Islet of Langerhans (tissue), 1 donor: ENCODE measurements around the gene HS6ST2.

Experiments used
- FAIRE-seq: peaks from one replicate; lab custom pipeline; 2011; peaks lifted over from hg19 to GRCh38; lab: Jason Lieb, UNC

HS6ST2 gene

GRCh38 chrX:132673331-132673730 is 285.1 kb downstream of the HS6ST2 start:
- FAIRE-seq = no peak

GRCh38 chrX:132671229-132671641 is 287.2 kb downstream of the HS6ST2 start:
- no peak for FAIRE-seq

DNA sequence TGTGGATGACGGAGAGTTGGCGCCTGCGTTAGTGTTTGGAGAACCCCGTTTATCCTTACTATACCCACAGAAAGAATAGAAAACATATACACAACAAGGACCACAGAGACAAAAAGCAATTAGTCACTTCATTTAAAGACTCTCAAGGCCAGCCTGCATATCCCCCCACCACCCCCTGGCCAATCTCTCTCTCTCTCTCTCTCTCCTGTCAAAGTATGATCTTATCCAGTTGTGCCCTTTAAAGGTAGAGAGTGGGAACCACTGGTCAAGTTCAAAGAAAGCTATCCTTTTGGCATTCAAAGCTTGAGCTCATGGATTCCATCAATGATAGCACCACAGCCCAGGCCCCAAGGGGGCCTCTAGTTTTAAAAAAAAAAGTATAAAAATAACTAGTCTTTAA is 289.3 kb downstream of the HS6ST2 start:
- FAIRE-seq = no peak

- no peak for FAIRE-seq
These were observed 290.3 kb downstream of the HS6ST2 start for GRCh38 chrX:132668178-132668577.

DNA sequence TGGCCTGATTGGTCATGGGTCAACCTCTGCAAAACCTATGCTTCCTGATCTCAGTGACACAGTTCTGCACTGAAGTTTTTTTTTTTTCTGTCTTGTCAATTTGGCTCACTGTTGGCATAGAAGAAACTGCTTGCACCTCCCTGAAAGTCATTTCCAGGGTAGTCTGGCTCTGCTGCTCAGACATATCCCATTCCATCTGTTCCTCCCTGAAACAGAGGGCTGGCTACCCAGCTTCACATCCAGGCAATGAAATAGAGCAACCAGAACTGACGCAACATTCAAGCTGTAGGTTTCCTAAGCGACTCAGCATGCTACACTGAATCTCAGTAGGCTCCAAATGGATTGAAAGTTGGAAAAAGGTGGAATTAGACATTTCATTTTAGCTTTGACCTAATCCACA is 292.8 kb downstream of the HS6ST2 start:
- no peak for FAIRE-seq

GRCh38 chrX:132664273-132664672 is 294.2 kb downstream of the HS6ST2 start:
- no peak for FAIRE-seq

DNA sequence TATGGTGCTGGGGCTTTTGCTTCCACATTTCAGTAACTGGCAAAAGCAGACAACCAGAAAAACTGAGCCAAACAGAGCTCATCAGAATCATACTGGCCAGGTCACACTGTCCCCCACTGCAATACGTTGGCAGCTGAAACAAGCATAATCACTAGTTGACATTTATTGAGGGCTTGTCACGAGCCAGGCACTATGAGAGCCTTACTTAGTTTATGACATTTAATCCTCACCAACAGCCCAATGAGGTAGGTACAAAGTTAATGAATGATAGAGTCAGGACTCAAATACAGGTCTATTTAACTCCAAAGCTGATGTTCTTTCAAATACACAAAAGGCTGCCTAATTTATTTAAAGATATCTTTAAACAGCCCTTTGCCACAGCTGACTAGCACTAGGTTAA is 295.6 kb downstream of the HS6ST2 start:
- no peak for FAIRE-seq

GRCh38 chrX:132657876-132658275 is 300.6 kb downstream of the HS6ST2 start:
- FAIRE-seq = no peak

DNA sequence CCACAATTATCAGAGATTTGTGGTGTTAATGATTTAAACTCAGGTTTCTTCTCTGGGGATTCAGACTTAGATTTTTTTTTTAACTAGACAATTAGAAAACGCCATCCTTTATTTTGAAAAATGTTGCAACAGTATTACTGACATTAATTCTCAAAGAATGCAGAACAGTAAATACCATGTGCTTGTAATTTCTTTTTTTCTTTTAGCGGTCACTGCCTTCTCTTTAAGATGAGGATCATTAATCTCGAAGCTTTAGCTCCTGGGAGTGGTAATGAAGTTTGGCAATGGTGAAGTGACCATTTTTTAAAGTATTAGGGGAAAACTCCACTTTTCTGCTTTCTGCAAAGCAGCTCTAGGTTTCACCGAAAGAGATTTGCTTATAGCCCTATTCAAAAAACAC is 305.6 kb downstream of the HS6ST2 start:
- no peak for FAIRE-seq

DNA sequence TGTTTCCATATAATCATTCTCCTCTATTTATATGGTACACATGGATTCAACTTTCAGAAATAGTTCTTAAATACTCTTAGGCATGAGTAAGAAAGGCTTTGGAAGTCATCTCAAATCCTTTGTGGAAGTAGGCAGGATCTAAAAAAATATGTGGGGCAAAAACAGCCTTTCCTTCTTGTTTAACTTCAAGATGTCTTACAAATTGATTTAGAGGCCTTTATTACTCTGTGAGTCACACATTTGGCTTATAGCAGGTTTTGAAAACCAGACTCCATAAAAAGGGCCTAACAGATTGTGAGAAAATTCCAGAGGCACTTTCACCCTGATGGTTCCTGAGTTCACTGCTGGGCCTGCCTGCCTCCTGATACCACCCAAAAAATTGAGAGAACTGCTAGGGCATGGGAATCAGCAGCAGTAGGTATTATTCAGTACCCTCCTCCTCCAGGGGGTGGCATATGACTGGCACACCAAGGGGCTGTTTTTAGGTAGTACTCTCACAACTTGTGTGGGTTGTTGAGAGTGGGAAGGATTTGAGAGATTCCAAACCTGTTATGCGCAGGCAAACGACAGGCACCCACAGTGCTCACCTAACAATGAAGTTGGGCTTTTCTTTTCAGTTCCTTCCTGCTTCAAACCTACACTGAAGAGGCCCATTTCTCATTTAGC is 306.9 kb downstream of the HS6ST2 start:
- FAIRE-seq = peak; percentile 53

GRCh38 chrX:132648895-132649294 is 309.5 kb downstream of the HS6ST2 start:
- FAIRE-seq = no peak

- no peak for FAIRE-seq
These were observed 319.0 kb downstream of the HS6ST2 start for GRCh38 chrX:132639446-132639845.

GRCh38 chrX:132638313-132638712 is 320.1 kb downstream of the HS6ST2 start:
- FAIRE-seq = no peak

DNA sequence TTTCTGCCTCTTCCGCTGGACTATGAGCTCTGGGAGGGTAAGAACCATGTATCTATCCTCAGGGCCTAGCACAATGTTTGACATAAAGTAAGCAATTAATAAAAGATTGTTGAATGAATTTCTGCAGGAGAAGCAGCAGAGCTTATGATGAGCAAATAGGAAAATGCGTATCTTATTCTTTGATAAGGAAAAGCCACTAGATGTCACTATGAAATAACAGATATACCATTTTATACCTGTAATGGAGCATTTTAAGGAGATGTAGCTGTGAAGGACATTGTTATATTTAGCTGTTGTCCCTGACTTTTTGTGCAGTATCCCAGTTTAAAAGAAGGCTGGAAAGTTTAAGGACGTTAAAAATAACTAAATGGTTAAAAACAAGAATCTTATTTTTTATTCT is 322.3 kb downstream of the HS6ST2 start:
- no peak for FAIRE-seq

DNA sequence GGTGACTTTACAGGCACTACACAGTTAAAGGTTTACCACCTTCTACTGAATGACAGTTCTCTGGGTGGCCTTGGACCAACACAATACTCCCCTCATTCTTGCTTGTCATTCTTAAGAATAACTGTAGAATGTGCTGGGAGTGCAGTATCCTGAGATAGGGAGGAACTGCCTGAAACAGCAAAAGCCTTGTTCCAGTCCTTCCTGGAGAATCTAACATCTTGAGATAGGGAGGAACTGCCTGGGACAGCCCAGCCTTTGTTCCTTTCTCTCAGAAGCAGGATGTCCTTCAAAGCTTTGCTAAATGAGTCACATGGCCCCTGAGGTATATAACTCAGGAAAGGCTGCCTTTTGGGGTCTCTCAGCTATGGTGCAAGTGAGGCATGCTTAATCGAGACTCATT is 323.9 kb downstream of the HS6ST2 start:
- no peak for FAIRE-seq

- peak; percentile 89 for FAIRE-seq
These were observed 326.7 kb downstream of the HS6ST2 start for GRCh38 chrX:132631579-132632232.

DNA sequence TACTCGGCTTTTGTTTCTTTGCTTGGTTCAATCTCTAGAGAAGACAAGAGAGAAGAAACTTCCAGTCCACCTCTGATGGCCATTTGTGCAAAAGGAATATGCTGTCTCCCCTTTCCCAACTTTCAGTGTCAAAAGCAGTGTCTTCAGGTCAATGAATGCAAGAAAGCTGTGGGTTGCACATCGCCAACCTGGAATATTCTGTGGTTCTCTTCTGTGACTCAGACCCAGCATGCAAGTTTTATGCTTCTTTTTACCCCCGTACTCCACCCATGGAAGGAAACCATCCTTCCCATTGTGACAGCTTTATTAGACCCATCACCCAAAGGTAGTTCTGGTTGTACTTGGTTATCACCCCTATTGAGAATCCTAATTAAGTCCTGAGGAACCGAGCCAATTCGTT is 334.0 kb downstream of the HS6ST2 start:
- FAIRE-seq = no peak

- FAIRE-seq = no peak
These were observed 334.5 kb downstream of the HS6ST2 start for GRCh38 chrX:132623942-132624341.

DNA sequence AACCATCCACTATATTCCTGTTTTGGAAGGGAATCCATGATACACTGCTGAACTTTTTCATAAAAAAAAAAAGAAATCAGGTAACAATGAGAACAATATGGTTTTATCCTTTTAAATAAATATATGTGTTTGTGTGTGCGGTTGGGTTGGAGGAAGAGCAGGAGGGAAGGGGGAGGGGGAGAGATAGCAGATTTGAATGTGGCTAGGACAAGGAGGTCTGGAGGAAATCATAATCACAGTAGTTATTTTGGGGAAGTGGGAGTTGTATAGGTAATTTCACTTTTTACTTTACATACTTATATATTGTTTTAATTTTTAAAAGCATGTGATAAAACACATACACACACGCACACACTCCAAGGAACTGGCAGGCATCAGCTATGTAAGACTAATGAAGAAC is 335.1 kb downstream of the HS6ST2 start:
- no peak for FAIRE-seq

GRCh38 chrX:132622130-132622529 is 336.3 kb downstream of the HS6ST2 start:
- peak; percentile 9 for FAIRE-seq

- FAIRE-seq = no peak
These were observed 339.6 kb downstream of the HS6ST2 start for GRCh38 chrX:132618810-132619209.

DNA sequence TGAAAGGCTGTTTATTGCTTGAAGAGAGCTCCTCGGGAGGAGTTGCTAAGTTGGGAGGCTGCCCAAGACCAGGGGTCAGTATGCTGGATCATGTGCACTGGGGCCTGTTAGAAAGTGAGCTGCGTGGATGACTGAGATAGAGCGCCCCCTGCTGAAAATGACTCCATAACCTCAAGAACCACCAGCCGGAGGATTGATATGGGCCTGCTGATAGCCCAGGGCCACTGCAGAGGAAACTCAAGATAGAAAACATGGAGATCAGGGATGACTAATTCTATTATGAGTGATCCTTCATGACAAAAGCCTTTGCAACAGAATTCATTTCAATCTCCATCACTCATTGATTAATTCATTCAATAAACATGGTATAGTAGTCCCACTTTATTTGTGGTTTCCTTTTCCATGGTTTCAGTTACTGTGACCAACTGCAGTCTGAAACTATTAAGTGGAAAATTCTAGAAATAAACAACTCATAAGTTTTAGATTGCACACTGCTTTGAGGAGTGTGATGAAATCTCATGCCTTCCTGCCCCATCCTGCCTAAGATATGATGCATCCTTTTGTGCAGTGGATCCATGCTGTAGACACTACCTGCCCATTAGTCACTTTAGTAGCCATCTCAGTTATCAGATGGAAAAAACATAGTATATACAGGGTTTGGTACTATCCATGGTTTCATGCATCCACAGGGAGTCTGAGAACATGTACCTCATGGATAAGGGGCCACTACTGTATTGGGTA is 342.9 kb downstream of the HS6ST2 start:
- peak; percentile 21 for FAIRE-seq

GRCh38 chrX:132614297-132614696 is 344.1 kb downstream of the HS6ST2 start:
- FAIRE-seq = no peak

DNA sequence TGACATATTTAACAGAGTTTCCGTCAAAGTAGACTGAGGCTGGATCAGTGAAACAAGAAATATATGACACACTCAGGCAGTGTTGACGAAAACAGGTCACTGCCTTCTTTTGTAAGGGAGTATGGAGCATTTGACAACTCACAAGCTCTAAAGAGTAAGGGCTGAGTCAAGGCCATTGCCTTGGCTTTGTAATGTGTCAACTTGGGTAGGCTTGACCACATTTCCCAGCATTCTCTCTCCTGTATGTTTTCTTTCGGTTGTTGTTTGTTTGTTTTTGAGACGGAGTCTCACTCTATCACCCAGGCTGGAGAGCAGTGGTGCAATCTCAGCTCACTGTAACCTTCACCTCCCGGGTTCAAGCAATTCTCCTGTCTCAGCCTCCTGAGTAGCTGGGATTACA is 344.6 kb downstream of the HS6ST2 start:
- FAIRE-seq = no peak
